ENCODE results near the gene ASPG. TPM values are rescaled to one million over a fixed set of nuclear protein-coding genes. Genes with fewer than 3 reads are reported as not detected.

The ASPG gene
- polyA plus RNA-seq, 1 experiment, result not detected

- CTCF ChIA-PET, result no interaction called here
- TF ChIP-seq CTCF (IDR thresholded peaks at IDR 0.05; ENCODE audit: low read depth, low read length), result no peak
- Histone ChIP-seq H3K27me3 (ENCODE audit: control insufficient read depth, insufficient read depth, low read length) (no peaks in the 10 kb centered on the region), H3K9me3 (ENCODE audit: control insufficient read depth, insufficient read depth, low read length) (peaks cover 3% of the 10 kb centered on the region; the same call in 1 of the 2 replicates), H3K27ac (ENCODE audit: low read depth, low read length) (no peak overlapping the region), H3K4me3 (ENCODE audit: low read depth, low read length) (no peak overlapping the region)
- POLR2A ChIA-PET, result no interaction called here
- DNase-seq (ENCODE audit: low read depth, low spot score), result no peak
Observed at GRCh38 chr14:104066279-104066678, 19.2 kb upstream of the ASPG start.

GRCh38 chr14:104066719-104067295, 18.7 kb upstream of the ASPG start:
- no peak for DNase-seq (ENCODE audit: low read depth, low spot score)
- Histone ChIP-seq H3K9me3 (ENCODE audit: control insufficient read depth, insufficient read depth, low read length) (peaks cover 3% of the 10 kb centered on the region; the same call in 1 of the 2 replicates), H3K27me3 (ENCODE audit: control insufficient read depth, insufficient read depth, low read length) (no peaks in the 10 kb centered on the region), H3K27ac (ENCODE audit: low read depth, low read length) (no peak overlapping the region), H3K4me3 (ENCODE audit: low read depth, low read length) (no peak overlapping the region)
- ChIA-PET POLR2A (no interaction called here), CTCF (no interaction called here)
- TF ChIP-seq CTCF (IDR thresholded peaks at IDR 0.05; ENCODE audit: low read depth, low read length), result no peak

- Histone ChIP-seq H3K4me3 (ENCODE audit: low read depth, low read length) (no peak overlapping the region), H3K27me3 (ENCODE audit: control insufficient read depth, insufficient read depth, low read length) (no peaks in the 10 kb centered on the region), H3K9me3 (ENCODE audit: control insufficient read depth, insufficient read depth, low read length) (peaks cover 3% of the 10 kb centered on the region; the same call in 1 of the 2 replicates), H3K27ac (ENCODE audit: low read depth, low read length) (no peak overlapping the region)
- no peak for DNase-seq (ENCODE audit: low read depth, low spot score)
- ChIA-PET POLR2A (no interaction called here), CTCF (no interaction called here)
- no peak for TF ChIP-seq CTCF (IDR thresholded peaks at IDR 0.05; ENCODE audit: low read depth, low read length)
Observed at GRCh38 chr14:104069541-104069940, 16.0 kb upstream of the ASPG start.

- Histone ChIP-seq H3K4me3 (ENCODE audit: low read depth, low read length) (no peak overlapping the region), H3K27me3 (ENCODE audit: control insufficient read depth, insufficient read depth, low read length) (no peaks in the 10 kb centered on the region), H3K27ac (ENCODE audit: low read depth, low read length) (no peak overlapping the region), H3K9me3 (ENCODE audit: control insufficient read depth, insufficient read depth, low read length) (no peaks in the 10 kb centered on the region)
- TF ChIP-seq CTCF (IDR thresholded peaks at IDR 0.05; ENCODE audit: low read depth, low read length), result no peak
- POLR2A ChIA-PET, result no interaction called here
- no peak for DNase-seq (ENCODE audit: low read depth, low spot score)
- CTCF ChIA-PET, result interaction anchor here (0.7 kb wide), 1 partner anchor 153 kb away, joined by 3 read pairs; no protein-coding TSS in a partner anchor
Observed at GRCh38 chr14:104072586-104072985, 12.9 kb upstream of the ASPG start.

GRCh38 chr14:104073764-104074163, 11.7 kb upstream of the ASPG start:
- no peak overlapping the region for H3K4me3 ChIP-seq (ENCODE audit: low read depth, low read length)
- H3K27ac ChIP-seq (ENCODE audit: low read depth, low read length), result no peak overlapping the region
- DNase-seq (ENCODE audit: low read depth, low spot score), result no peak
- ChIA-PET CTCF (no interaction called here), POLR2A (no interaction called here)
- H3K27me3 ChIP-seq (ENCODE audit: control insufficient read depth, insufficient read depth, low read length), result no peaks in the 10 kb centered on the region
- H3K9me3 ChIP-seq (ENCODE audit: control insufficient read depth, insufficient read depth, low read length), result no peaks in the 10 kb centered on the region
- no peak for TF ChIP-seq CTCF (IDR thresholded peaks at IDR 0.05; ENCODE audit: low read depth, low read length)
